ENCODE measurements around the gene GP2. TPM values are rescaled to one million over a fixed set of nuclear protein-coding genes. Genes with fewer than 3 reads are reported as not detected.
"Not testable (repeated sequence)": the region's sequence is repeated elsewhere in the genome, so short reads cannot be mapped to it uniquely, and the experiment has no call there.

GP2 gene
- total RNA-seq, 2 experiments from 2014 or later = not detected

GRCh38 chr16:20321051-20321450 lies 6.3 kb downstream of the GP2 start:
- CTCF ChIA-PET; intact Hi-C loops (cut with micrococcal nuclease); H3K4me3 Mint-ChIP-seq; H3K4me1 Mint-ChIP-seq (ENCODE audit: low read depth); DNase-seq; H3K36me3 Mint-ChIP-seq (ENCODE audit: low read depth); H3K27ac Mint-ChIP-seq; H3K9me3 Mint-ChIP-seq: not testable (repeated sequence)
- peaks cover 17% of the 10 kb centered on the region for H3K27me3 Mint-ChIP-seq (ENCODE audit: low read depth)

- CTCF ChIA-PET = interaction anchor here (1.3 kb wide), 1 partner anchor 20 kb away, joined by 3 read pairs; no protein-coding TSS in a partner anchor
- H3K36me3 Mint-ChIP-seq (ENCODE audit: low read depth) = no peaks in the 10 kb centered on the region
- H3K27ac Mint-ChIP-seq = no peak overlapping the region
- no peak overlapping the region for H3K4me3 Mint-ChIP-seq
- DNase-seq = no peak
- H3K27me3 Mint-ChIP-seq (ENCODE audit: low read depth) = peaks cover 15% of the 10 kb centered on the region
- no peaks in the 10 kb centered on the region for H3K4me1 Mint-ChIP-seq (ENCODE audit: low read depth)
- intact Hi-C loops (cut with micrococcal nuclease) = no loop called here
- H3K9me3 Mint-ChIP-seq = no peaks in the 10 kb centered on the region
Observed at GRCh38 chr16:20320592-20320991, 6.7 kb downstream of the GP2 start.

- H3K4me1 Mint-ChIP-seq (ENCODE audit: low read depth) = no peaks in the 10 kb centered on the region
- peaks cover 17% of the 10 kb centered on the region for H3K27me3 Mint-ChIP-seq (ENCODE audit: low read depth)
- CTCF ChIA-PET = interaction anchor here (0.9 to 1.3 kb wide), 2 partner anchors 20 to 65 kb away, joined by 3 read pairs; no protein-coding TSS in a partner anchor
- no peak overlapping the region for H3K4me3 Mint-ChIP-seq
- H3K9me3 Mint-ChIP-seq = no peaks in the 10 kb centered on the region
- no peak overlapping the region for H3K27ac Mint-ChIP-seq
- no peak for DNase-seq
- no peaks in the 10 kb centered on the region for H3K36me3 Mint-ChIP-seq (ENCODE audit: low read depth)
- intact Hi-C loops (cut with micrococcal nuclease) = no loop called here
Observed at GRCh38 chr16:20320178-20320577, 7.1 kb downstream of the GP2 start.

GRCh38 chr16:20319406-20319805 lies 7.9 kb downstream of the GP2 start:
- H3K4me3 Mint-ChIP-seq = no peak overlapping the region
- intact Hi-C loops (cut with micrococcal nuclease) = no loop called here
- H3K36me3 Mint-ChIP-seq (ENCODE audit: low read depth) = no peaks in the 10 kb centered on the region
- CTCF ChIA-PET = interaction anchor here (0.6 to 1.3 kb wide), 3 partner anchors 19 to 421 kb away, joined by 3 to 4 read pairs (median 3); no protein-coding TSS in a partner anchor
- no peak overlapping the region for H3K27ac Mint-ChIP-seq
- no peaks in the 10 kb centered on the region for H3K4me1 Mint-ChIP-seq (ENCODE audit: low read depth)
- peaks cover 17% of the 10 kb centered on the region for H3K27me3 Mint-ChIP-seq (ENCODE audit: low read depth)
- H3K9me3 Mint-ChIP-seq = no peaks in the 10 kb centered on the region
- no peak for DNase-seq

- Mint-ChIP-seq H3K36me3 (ENCODE audit: low read depth) (no peaks in the 10 kb centered on the region), H3K4me1 (ENCODE audit: low read depth) (no peaks in the 10 kb centered on the region), H3K9me3 (no peaks in the 10 kb centered on the region), H3K4me3 (no peak overlapping the region), H3K27me3 (ENCODE audit: low read depth) (peaks cover 17% of the 10 kb centered on the region), H3K27ac (no peak overlapping the region)
- DNase-seq = no peak
- CTCF ChIA-PET = no interaction called here
- intact Hi-C loops (cut with micrococcal nuclease) = no loop called here
Observed at GRCh38 chr16:20318437-20318836, 8.9 kb downstream of the GP2 start.

GRCh38 chr16:20318006-20318405 lies 9.3 kb downstream of the GP2 start:
- no peak for DNase-seq
- CTCF ChIA-PET = no interaction called here
- Mint-ChIP-seq H3K4me1 (ENCODE audit: low read depth) (no peaks in the 10 kb centered on the region), H3K27ac (no peak overlapping the region), H3K9me3 (no peaks in the 10 kb centered on the region), H3K36me3 (ENCODE audit: low read depth) (no peaks in the 10 kb centered on the region), H3K27me3 (ENCODE audit: low read depth) (peaks cover 17% of the 10 kb centered on the region), H3K4me3 (no peak overlapping the region)
- intact Hi-C loops (cut with micrococcal nuclease) = no loop called here

- no peaks in the 10 kb centered on the region for H3K36me3 Mint-ChIP-seq (ENCODE audit: low read depth)
Observed at GRCh38 chr16:20317117-20317516, 10.2 kb downstream of the GP2 start.

GRCh38 chr16:20316715-20317114 lies 10.6 kb downstream of the GP2 start:
- Mint-ChIP-seq H3K27ac (no peak overlapping the region), H3K27me3 (ENCODE audit: low read depth) (peaks cover 19% of the 10 kb centered on the region), H3K9me3 (no peaks in the 10 kb centered on the region), H3K36me3 (ENCODE audit: low read depth) (no peaks in the 10 kb centered on the region), H3K4me3 (no peak overlapping the region), H3K4me1 (ENCODE audit: low read depth) (no peaks in the 10 kb centered on the region)
- intact Hi-C loops (cut with micrococcal nuclease) = no loop called here
- DNase-seq = no peak
- CTCF ChIA-PET = interaction anchor here (1.3 kb wide), 1 partner anchor 410 kb away, joined by 3 read pairs; no protein-coding TSS in a partner anchor

More at GRCh38 chr16:20317117-20317516, 10.2 kb downstream of the GP2 start:
- Mint-ChIP-seq H3K4me3 (no peak overlapping the region), H3K27ac (no peak overlapping the region), H3K27me3 (ENCODE audit: low read depth) (peaks cover 17% of the 10 kb centered on the region), H3K4me1 (ENCODE audit: low read depth) (no peaks in the 10 kb centered on the region), H3K9me3 (no peaks in the 10 kb centered on the region)
- intact Hi-C loops (cut with micrococcal nuclease) = no loop called here
- DNase-seq = no peak
- CTCF ChIA-PET = no interaction called here

- H3K4me3 Mint-ChIP-seq = no peak overlapping the region
- CTCF ChIA-PET = interaction anchor here (1.3 kb wide), 1 partner anchor 409 kb away, joined by 3 read pairs; no protein-coding TSS in a partner anchor
Observed at GRCh38 chr16:20315764-20316163, 11.5 kb downstream of the GP2 start.

GRCh38 chr16:20314575-20314974 lies 12.7 kb downstream of the GP2 start:
- CTCF ChIA-PET = no interaction called here

More at GRCh38 chr16:20315764-20316163, 11.5 kb downstream of the GP2 start:
- Mint-ChIP-seq H3K27me3 (ENCODE audit: low read depth) (peaks cover 16% of the 10 kb centered on the region), H3K9me3 (no peaks in the 10 kb centered on the region), H3K27ac (no peak overlapping the region), H3K36me3 (ENCODE audit: low read depth) (no peaks in the 10 kb centered on the region), H3K4me1 (ENCODE audit: low read depth) (no peaks in the 10 kb centered on the region)
- DNase-seq = no peak
- intact Hi-C loops (cut with micrococcal nuclease) = no loop called here

GRCh38 chr16:20313741-20314140 lies 13.6 kb downstream of the GP2 start:
- Mint-ChIP-seq H3K4me3 (no peak overlapping the region), H3K27ac (no peak overlapping the region), H3K36me3 (ENCODE audit: low read depth) (no peaks in the 10 kb centered on the region), H3K27me3 (ENCODE audit: low read depth) (peaks cover 14% of the 10 kb centered on the region), H3K4me1 (ENCODE audit: low read depth) (no peaks in the 10 kb centered on the region), H3K9me3 (no peaks in the 10 kb centered on the region)
- intact Hi-C loops (cut with micrococcal nuclease) = no loop called here
- CTCF ChIA-PET = interaction anchor here (1.9 kb wide), 1 partner anchor 406 kb away, joined by 4 read pairs; no protein-coding TSS in a partner anchor
- DNase-seq = no peak

More at GRCh38 chr16:20314575-20314974, 12.7 kb downstream of the GP2 start:
- Mint-ChIP-seq H3K9me3 (no peaks in the 10 kb centered on the region), H3K4me1 (ENCODE audit: low read depth) (no peaks in the 10 kb centered on the region), H3K27ac (no peak overlapping the region), H3K4me3 (no peak overlapping the region), H3K36me3 (ENCODE audit: low read depth) (no peaks in the 10 kb centered on the region), H3K27me3 (ENCODE audit: low read depth) (peaks cover 14% of the 10 kb centered on the region)
- intact Hi-C loops (cut with micrococcal nuclease) = no loop called here
- DNase-seq = no peak

- intact Hi-C loops (cut with micrococcal nuclease); H3K4me3 Mint-ChIP-seq; H3K9me3 Mint-ChIP-seq; H3K4me1 Mint-ChIP-seq (ENCODE audit: low read depth); H3K36me3 Mint-ChIP-seq (ENCODE audit: low read depth); DNase-seq; H3K27ac Mint-ChIP-seq: not testable (repeated sequence)
- peaks cover 14% of the 10 kb centered on the region for H3K27me3 Mint-ChIP-seq (ENCODE audit: low read depth)
- CTCF ChIA-PET = interaction anchor here (1.9 kb wide), 1 partner anchor 405 kb away, joined by 4 read pairs; no protein-coding TSS in a partner anchor
Observed at GRCh38 chr16:20312536-20313095, 14.7 kb downstream of the GP2 start.

GRCh38 chr16:20311548-20311947 lies 15.8 kb downstream of the GP2 start:
- no peak for DNase-seq
- no peaks in the 10 kb centered on the region for H3K4me1 Mint-ChIP-seq (ENCODE audit: low read depth)
- CTCF ChIA-PET = interaction anchor here (1.9 kb wide), 1 partner anchor 404 kb away, joined by 4 read pairs; no protein-coding TSS in a partner anchor
- no peaks in the 10 kb centered on the region for H3K9me3 Mint-ChIP-seq
- intact Hi-C loops (cut with micrococcal nuclease) = no loop called here
- H3K36me3 Mint-ChIP-seq (ENCODE audit: low read depth) = no peaks in the 10 kb centered on the region
- H3K27me3 Mint-ChIP-seq (ENCODE audit: low read depth) = peaks cover 10% of the 10 kb centered on the region
- no peak overlapping the region for H3K4me3 Mint-ChIP-seq
- H3K27ac Mint-ChIP-seq = no peak overlapping the region

Data from activated naive CD4-positive, alpha-beta T cell treated with anti-CD3 and anti-CD28 coated beads for 36 hours (primary cell).